GM12892 (cell line): ENCODE data around the gene MYOF.
"Not testable (repeated sequence)": the region's sequence is repeated elsewhere in the genome, so short reads cannot be mapped to it uniquely, and the experiment has no call there.

Source experiments
- POLR2A ChIP-seq: IDR thresholded peaks from 2 replicates; pipeline ENCODE4 v1.6.1; 2011; ENCODE audit warnings: low read depth, low read length, control low read depth
- POLR2AphosphoS5 ChIP-seq: IDR thresholded peaks from 2 replicates; pipeline ENCODE4 v1.6.1; 2011; ENCODE audit warnings: low read depth, low read length, control low read depth
- TAF1 ChIP-seq: IDR thresholded peaks from 2 replicates; pipeline ENCODE4 v1.6.1; 2011; ENCODE audit warnings: low read depth, mild to moderate bottlenecking, control low read depth, low read length, borderline replicate concordance

DNA sequence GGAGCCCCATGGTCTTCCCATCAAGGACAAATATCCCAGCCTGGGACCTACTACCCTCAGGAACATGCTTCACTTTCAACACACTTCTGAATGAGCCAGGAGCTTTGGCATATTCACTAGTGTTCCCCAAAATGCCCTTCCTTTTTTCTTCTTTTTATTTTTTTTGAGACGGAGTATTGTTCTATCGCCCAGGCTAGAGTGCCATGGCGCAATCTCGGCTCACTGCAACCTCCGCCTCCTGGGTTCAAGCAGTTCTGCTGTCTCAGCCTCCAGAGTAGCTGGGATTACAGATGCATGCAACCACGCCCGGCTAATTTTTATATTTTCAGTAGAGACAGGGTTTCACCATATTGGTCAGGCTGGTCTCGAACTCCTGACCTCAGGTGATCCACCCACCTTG lies 63.1 kb downstream of the MYOF start:
- TF ChIP-seq POLR2A, POLR2AphosphoS5, TAF1: not testable (repeated sequence)
